TTC549 (cell line): Measurements from ENCODE around the gene BTK.

Experiments
- FAIRE-seq: peaks from 2 replicates; lab custom pipeline; 2012; peaks lifted over from hg19 to GRCh38; lab: Jason Lieb, UNC

The BTK gene

GRCh38 chrX:101385795-101386541 is at the start of gene BTK:
Gene BTK, minus strand, starts transcription at chrX:101386191. Its CDS starts 10,907 bp downstream, at chrX:101375284.
- FAIRE-seq = no peak

DNA sequence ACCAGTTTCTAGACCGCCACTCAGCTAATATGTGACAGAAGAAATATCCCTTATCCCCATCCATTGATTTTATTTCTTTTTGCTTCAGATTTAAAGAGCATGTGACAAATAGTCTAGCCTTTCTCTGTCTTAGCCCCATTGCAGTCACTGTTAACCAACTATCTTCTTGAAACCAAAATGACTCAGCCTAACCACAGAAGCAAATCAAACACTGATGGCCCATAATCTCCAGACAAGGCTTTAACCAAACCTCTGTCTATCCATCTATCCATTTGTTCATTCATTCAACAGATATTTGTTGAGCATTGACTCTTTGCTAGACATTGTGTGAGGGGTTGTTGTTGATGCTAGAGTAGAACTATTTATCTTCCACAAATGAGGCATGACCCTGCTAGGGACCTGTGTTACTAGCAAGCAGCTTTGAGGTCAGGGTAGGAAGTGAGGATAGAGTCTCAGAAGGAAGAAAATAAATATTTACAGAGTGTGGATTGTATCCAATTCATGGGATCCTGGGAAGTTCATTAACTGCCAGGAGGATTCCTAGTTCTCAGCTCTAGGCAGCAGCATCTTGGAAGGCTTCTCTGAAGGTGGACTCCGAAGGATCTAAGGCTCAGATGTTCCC is 44.6 kb upstream of the BTK start:
- no peak for FAIRE-seq

DNA sequence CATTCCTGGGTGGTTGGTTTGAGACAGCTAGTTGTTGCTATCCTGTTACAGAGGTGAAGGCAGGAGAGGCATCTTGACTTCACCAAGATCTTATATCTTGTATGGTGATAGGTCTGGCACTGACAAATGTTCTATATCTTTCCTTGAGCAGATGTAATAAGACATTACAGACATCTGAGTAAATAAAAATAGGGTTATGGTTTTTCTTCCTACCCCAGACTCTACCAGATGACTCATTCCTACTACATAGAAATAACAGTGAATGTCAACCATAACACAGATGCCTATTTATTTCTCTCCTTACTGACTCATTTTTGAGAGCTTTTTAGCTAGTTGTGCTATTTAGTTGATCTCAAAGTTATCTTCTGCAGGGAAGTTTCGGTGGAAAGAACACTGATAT is 43.9 kb upstream of the BTK start:
- no peak for FAIRE-seq

GRCh38 chrX:101427954-101428353 is 42.0 kb upstream of the BTK start:
- no peak for FAIRE-seq

- no peak for FAIRE-seq
These were observed 33.5 kb upstream of the BTK start for GRCh38 chrX:101419489-101419888.

GRCh38 chrX:101417981-101418841 is 32.2 kb upstream of the BTK start:
- no peak for FAIRE-seq

DNA sequence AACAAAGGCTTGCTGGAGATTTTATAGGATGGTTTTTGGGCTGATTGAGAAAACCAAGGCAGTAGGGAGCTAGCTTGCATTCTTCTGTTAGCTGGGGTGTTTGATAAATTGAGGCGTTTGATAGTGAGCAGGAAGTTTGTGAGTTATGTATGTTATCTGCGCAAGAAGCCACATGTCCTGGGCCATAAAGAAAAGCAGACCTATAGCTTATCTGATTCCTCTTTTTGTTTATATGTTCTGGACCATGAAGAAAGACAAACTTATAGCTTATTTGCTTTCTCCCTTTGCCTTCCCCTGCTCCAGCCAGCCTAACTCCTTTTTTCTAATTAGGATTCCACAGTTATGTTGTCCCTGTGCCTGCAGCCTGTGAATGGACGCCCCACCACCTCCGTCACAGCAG is 31.2 kb upstream of the BTK start:
- FAIRE-seq = no peak

- FAIRE-seq = no peak
These were observed 30.7 kb upstream of the BTK start for GRCh38 chrX:101416691-101417090.

DNA sequence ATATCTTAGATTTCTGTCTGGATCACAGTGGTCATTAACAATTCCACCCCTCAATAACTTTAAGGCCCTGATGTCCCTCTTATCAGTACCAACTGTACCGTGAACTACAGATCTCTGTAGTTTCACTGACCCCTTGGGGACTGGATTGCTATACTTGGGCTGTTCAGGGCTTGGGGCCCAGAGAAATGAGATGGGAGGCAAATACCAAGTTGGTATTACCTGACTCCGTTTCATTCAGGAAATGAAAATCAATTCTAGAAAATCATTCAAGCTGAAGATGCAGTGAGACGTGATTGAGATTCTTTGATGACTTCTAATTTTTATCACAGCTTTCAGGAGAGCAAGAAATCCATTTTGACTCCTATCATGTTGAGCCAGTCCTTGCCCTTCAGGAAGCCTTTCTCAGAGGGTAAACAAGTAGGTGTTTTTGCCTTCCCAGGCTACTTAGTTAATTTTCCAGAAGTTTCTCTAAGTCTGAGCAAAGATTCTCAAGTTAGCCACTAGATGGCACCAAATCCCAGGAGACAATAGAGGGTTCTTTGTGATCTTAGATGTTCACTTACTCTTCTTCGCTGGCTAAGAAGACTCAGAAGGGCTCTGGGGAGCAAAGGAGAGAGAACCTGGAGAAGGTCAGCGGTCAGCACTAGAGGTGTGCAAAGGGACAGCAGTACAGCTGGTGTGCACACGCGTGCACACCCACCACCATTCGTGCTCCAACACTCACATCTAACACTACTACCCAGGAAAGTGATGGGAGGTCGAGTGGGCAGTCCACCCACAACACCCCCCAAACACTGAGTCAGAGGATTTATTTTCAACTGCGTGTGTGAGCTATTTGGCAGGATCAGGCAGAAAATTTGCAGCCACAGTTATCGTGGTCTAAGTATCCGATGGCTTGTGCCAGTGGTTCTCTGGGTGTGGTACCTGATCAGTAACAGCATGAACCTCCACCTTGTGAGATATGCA is 29.5 kb upstream of the BTK start:
- FAIRE-seq = peak; percentile 58

GRCh38 chrX:101411984-101412383 is 26.0 kb upstream of the BTK start:
- no peak for FAIRE-seq

DNA sequence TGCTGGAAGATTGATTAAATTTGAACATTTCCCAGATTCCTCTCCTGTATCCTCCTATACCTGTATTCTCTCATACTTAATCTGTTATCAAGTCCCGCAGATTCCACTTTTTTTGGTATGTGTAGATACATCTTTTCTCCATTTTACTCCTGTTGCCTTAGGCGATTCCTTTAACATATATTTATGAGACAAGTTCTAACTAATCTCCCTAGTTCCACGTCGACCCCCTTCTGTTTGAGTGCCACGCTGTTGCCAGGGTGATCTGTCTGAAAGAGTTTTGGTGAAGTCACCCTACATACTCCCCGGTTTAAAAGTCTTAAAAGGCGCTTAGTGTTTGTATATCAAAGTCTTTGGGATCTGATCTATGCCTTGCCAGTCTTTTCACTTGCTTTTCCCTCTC is 24.5 kb upstream of the BTK start:
- no peak for FAIRE-seq

DNA sequence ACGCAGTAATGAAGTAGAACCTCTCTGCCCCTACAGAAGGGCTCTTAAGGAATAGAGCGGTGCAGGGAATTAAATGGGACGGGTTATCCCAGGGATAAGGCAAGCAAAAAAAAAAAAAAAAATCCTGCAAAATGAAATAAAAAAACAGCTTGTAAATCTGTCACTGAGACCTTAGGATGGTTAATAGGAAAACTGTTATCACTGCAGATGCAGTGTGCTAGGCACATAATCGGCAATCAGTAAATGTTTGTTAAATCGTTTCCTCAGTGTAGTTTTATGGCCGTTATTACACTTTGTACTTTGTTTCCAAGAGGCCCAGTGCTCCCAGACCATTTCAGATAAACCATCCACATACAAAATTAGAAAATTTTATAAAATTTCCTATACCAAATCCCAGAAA is 23.1 kb upstream of the BTK start:
- no peak for FAIRE-seq

GRCh38 chrX:101408532-101408841 is 22.5 kb upstream of the BTK start:
- no peak for FAIRE-seq

GRCh38 chrX:101407748-101408531 is 21.9 kb upstream of the BTK start, which contains the start of the genes GLA and HNRNPH2:
Gene GLA, minus strand, starts transcription at chrX:101407925. Its CDS starts 22 bp downstream, at chrX:101407903.
Gene HNRNPH2, plus strand, starts transcription at chrX:101408222. Its CDS starts 3,767 bp downstream, at chrX:101411989.
- peak; percentile 96 for FAIRE-seq

DNA sequence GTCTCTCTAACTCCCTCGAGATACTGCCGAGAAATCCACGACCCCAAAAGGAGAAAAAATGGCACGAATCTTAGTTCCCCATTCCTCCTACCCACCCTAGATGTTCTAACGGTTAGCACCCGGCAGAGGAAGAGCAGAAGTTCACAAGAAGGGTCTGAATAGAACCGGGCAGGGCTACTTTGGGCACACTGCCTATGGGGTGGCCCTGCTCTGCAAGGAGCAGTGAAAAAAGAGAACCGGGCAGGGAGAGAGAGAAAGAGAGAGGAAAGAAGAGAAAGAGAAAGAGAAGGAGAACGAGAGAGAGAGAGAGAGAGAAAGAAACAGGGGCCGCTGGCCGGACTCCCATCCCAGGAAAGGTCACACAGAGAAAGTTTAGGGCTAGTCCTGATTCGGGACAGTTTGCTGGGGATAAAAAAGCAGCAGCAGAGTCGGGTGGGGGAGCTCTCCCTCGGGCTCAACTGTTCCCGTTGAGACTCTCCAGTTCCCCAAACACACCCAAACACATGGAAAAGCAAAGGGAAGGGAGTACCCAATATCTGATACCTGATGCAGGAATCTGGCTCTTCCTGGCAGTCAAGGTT is 21.3 kb upstream of the BTK start:
- FAIRE-seq = no peak

GRCh38 chrX:101399825-101400224 is 13.8 kb upstream of the BTK start:
- no peak for FAIRE-seq

DNA sequence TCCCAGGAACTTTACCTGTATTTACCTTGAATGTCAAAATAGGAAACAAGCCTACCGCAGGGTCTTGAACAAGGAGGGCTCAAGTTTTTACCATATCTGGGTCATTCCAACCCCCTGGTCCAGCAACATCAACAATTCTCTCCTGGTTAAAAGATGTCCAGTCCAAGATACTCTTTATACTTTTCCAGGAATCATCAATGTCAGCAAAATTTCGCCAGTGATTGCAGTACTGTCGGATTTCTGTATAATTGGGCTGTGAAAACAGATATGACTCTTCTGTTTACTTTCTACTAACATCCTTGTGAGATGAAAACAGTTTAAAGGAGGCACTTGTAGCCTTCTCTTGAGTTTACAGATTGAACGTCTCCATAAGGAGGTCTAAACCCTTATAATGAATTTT is 12.7 kb upstream of the BTK start:
- no peak for FAIRE-seq

DNA sequence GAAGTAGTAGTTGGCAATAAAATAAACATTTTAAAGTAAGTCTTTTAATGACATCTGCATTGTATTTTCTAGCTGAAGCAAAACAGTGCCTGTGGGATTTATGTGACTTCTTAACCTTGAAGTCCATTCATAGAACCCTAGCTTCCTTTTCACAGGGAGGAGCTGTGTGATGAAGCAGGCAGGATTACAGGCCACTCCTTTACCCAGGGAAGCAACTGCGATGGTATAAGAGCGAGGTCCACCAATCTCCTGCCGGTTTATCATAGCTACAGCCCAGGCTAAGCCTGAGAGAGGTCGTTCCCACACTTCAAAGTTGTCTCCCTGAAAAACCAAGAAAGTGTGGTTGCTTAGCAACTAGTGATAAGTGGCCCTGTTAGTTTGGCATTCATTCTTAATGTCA is 11.8 kb upstream of the BTK start:
- FAIRE-seq = peak; percentile 37

DNA sequence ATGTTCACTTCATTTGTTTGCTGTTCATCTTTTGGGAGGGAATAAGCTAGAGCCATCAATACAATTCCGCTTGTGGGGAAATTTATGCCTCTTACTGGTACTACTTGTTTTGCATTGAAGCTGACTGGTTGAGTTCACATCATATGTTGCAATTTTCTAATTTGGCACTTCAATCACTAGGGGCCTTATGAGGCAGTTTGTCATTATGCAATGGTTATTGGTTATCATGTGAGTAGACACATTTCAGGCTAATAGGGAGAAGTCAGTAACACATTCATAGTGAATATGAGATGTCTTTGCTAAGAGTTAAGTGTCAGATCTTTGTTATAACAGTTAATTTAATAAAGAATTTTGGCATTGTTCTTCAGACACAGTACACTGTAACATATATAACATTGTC is 9.8 kb upstream of the BTK start:
- no peak for FAIRE-seq

DNA sequence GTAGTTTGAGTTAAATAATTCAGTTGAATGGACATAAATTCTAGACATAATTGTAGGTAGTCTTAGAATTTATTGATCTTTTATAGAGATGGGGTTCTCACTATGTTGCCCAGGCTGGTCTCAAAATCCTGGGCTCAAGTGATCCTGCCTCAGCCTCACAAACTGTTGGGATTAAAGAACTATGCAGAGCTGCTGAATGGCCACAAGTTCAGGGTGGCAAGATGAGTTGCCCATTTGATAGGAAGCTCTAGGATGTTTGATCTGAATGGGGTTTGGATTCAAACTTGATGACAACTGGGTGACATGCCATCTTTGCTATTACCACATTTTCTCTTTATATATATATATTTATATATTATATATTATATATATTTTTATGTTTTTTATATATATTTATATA is 8.4 kb upstream of the BTK start:
- no peak for FAIRE-seq
